GM23248 (cell line): ENCODE results near the gene HLA-DOA.

Experiments
- EZH2 ChIP-seq: fragments of 200-600 bp; sonication (generic); IDR thresholded peaks from 2 replicates; pipeline ENCODE4 v1.6.1; 2018; ENCODE audit warnings: antibody characterized with exemption, mild to moderate bottlenecking; ENCODE audit not compliant: insufficient read depth, poor library complexity, severe bottlenecking
- EZH2phosphoT487 ChIP-seq: fragments of 200-600 bp; sonication (generic); IDR thresholded peaks from 2 replicates; pipeline ENCODE4 v1.6.1; 2018; ENCODE audit warnings: antibody characterized with exemption, moderate library complexity, mild to moderate bottlenecking, low read depth; ENCODE audit not compliant: insufficient read depth

GRCh38 chr6:32964776-32965175 lies 44.6 kb downstream of the HLA-DOA start:
- TF ChIP-seq EZH2phosphoT487 (no peak), EZH2 (no peak)
